H1 (cell line): ENCODE data around the gene SLC7A7. TPM values are rescaled to one million over a fixed set of nuclear protein-coding genes. Genes with fewer than 3 reads are reported as not detected.

Source experiments
- CTCF ChIA-PET: fragments of 300-600 bp; sonication (Branson Sonifier 250); formaldehyde crosslinking; loops from one replicate; lab custom pipeline; 2021; ENCODE audit not compliant: partially characterized antibody; lab: Charles Lee
- POLR2A ChIA-PET: fragments of 300-600 bp; sonication (Branson Sonifier 250); formaldehyde crosslinking; loops from one replicate; lab custom pipeline; 2021; ENCODE audit warnings: inconsistent platforms; ENCODE audit not compliant: partially characterized antibody; lab: Charles Lee
- DNase-seq, 2 experiments: peaks; one replicate each; pipeline versions ENCODE4 v3.0.0 to v3.0.0-alpha.2; 2010 to 2022; ENCODE audit warnings: low spot score in 2 of 2, low read depth in 1 of 2, mixed read lengths in 1 of 2
- FAIRE-seq: peaks from 2 replicates; lab custom pipeline; 2011; peaks lifted over from hg19 to GRCh38; lab: Jason Lieb, UNC
- H2AFZ ChIP-seq: 2 replicates; pipeline ENCODE4 v1.8.1; 2012; ENCODE audit warnings: low read length, inconsistent platforms
- H2AK5ac ChIP-seq: 2 replicates; pipeline ENCODE4 v1.6.1; 2013; ENCODE audit warnings: low read depth, low read length
- H2BK120ac ChIP-seq: replicated peaks from 2 replicates; pipeline ENCODE3; 2013; ENCODE audit warnings: low read depth, low read length, inconsistent platforms
- H2BK12ac ChIP-seq: 2 replicates; pipeline ENCODE4 v1.6.1; 2013; ENCODE audit warnings: low read depth, low read length
- H2BK15ac ChIP-seq: 2 replicates; pipeline ENCODE4 v1.6.1; 2013; ENCODE audit warnings: low read length
- H2BK20ac ChIP-seq: 2 replicates; pipeline ENCODE4 v1.6.1; 2013; ENCODE audit warnings: low read length
- H2BK5ac ChIP-seq: 2 replicates; pipeline ENCODE4 v1.6.1; 2013; ENCODE audit warnings: low read depth, low read length
- H3K14ac ChIP-seq: 2 replicates; pipeline ENCODE4 v1.6.1; 2013; ENCODE audit warnings: inconsistent platforms; ENCODE audit not compliant: insufficient read length
- H3K18ac ChIP-seq: 2 replicates; pipeline ENCODE4 v1.6.1; 2013; ENCODE audit warnings: low read length; ENCODE audit errors: extremely low read depth
- H3K23ac ChIP-seq: 2 replicates; pipeline ENCODE4 v1.6.1; 2013; ENCODE audit warnings: inconsistent platforms; ENCODE audit not compliant: insufficient read length
- H3K23me2 ChIP-seq: 2 replicates; pipeline ENCODE4 v1.6.1; 2013; ENCODE audit warnings: low read depth, low read length
- H3K27ac ChIP-seq: 2 replicates; pipeline ENCODE4 v1.6.1; 2011; ENCODE audit warnings: low read depth, low read length, inconsistent platforms
- H3K27me3 ChIP-seq, 4 experiments: replicated peaks in 1 of 4; 1 replicate in 1 of 4; 2 replicates in 3 of 4; pipeline versions ENCODE4 v1.6.1 to v1.8.1; 2011 to 2013; ENCODE audit warnings: low read length in 3 of 4, mild to moderate bottlenecking in 3 of 4, inconsistent platforms in 2 of 4, mixed read lengths in 2 of 4, moderate library complexity in 1 of 4; ENCODE audit not compliant: control insufficient read depth in 3 of 4, insufficient read depth in 3 of 4; ENCODE audit errors: extremely low read depth in 1 of 4
- H3K36me3 ChIP-seq, 4 experiments: 2 replicates each; pipeline versions ENCODE4 v1.6.1 to v1.8.1; 2011 to 2013; ENCODE audit warnings: mild to moderate bottlenecking in 4 of 4, low read length in 3 of 4, moderate library complexity in 2 of 4, control low read depth in 1 of 4, inconsistent platforms in 1 of 4; ENCODE audit not compliant: insufficient read depth in 4 of 4, control insufficient read depth in 2 of 4
- H3K4ac ChIP-seq: replicated peaks from 2 replicates; pipeline ENCODE3; 2013; ENCODE audit warnings: low read length, low read depth, mixed read lengths, inconsistent platforms; ENCODE audit not compliant: insufficient read length
- H3K4me1 ChIP-seq, 4 experiments: replicated peaks in 1 of 4; 1 replicate in 1 of 4; 2 replicates in 3 of 4; pipeline versions ENCODE4 v1.6.1 to v1.8.1; 2011 to 2013; ENCODE audit warnings: low read length in 3 of 4, inconsistent platforms in 2 of 4, mixed read lengths in 1 of 4; ENCODE audit not compliant: insufficient read depth in 4 of 4, control insufficient read depth in 3 of 4
- H3K4me2 ChIP-seq, 2 experiments: 2 replicates each; pipeline versions ENCODE4 v1.6.1 to v1.8.1; 2011 to 2013; ENCODE audit warnings: low read depth in 2 of 2, low read length in 2 of 2, control low read depth in 1 of 2, inconsistent platforms in 1 of 2, mild to moderate bottlenecking in 1 of 2; ENCODE audit not compliant: insufficient read depth in 1 of 2
- H3K4me3 ChIP-seq, 4 experiments: fragments of 200-600, 300-600 bp in 1 of 4; sonication (generic), shearing (Covaris generic), sonication (Bioruptor Twin) in 1 of 4; 2 replicates each; pipeline versions ENCODE4 v1.5.1 to v1.8.1; 2011 to 2016; ENCODE audit warnings: low read length in 4 of 4, low read depth in 3 of 4, control low read depth in 2 of 4, inconsistent platforms in 2 of 4, mild to moderate bottlenecking in 2 of 4, mixed read lengths in 1 of 4, moderate library complexity in 1 of 4; ENCODE audit not compliant: insufficient read depth in 2 of 4; ENCODE audit errors: extremely low read depth in 1 of 4
- H3K56ac ChIP-seq: replicated peaks from 2 replicates; pipeline ENCODE3; 2013; ENCODE audit warnings: low read depth, mild to moderate bottlenecking, mixed read lengths, low read length, inconsistent platforms; ENCODE audit not compliant: insufficient read length
- H3K79me1 ChIP-seq: 2 replicates; pipeline ENCODE4 v1.6.1; 2013; ENCODE audit warnings: low read depth, low read length, control low read depth
- H3K79me2 ChIP-seq, 2 experiments: 2 replicates each; pipeline versions ENCODE4 v1.6.1 to v1.8.1; 2012 to 2013; ENCODE audit warnings: low read length in 2 of 2, mild to moderate bottlenecking in 2 of 2, inconsistent platforms in 1 of 2; ENCODE audit not compliant: insufficient read depth in 2 of 2, control insufficient read depth in 1 of 2
- H3K9ac ChIP-seq, 4 experiments: replicated peaks in 1 of 4; 1 replicate in 1 of 4; 2 replicates in 3 of 4; pipeline versions ENCODE4 v1.6.1 to v1.8.1; 2011 to 2013; ENCODE audit warnings: low read depth in 3 of 4, low read length in 3 of 4, control low read depth in 2 of 4, mild to moderate bottlenecking in 2 of 4, moderate library complexity in 2 of 4, inconsistent platforms in 1 of 4; ENCODE audit errors: extremely low read depth in 1 of 4
- H3K9me3 ChIP-seq, 2 experiments: 2 replicates each; pipeline versions ENCODE4 v1.6.1 to v1.8.1; 2012 to 2013; ENCODE audit warnings: mild to moderate bottlenecking in 2 of 2, moderate library complexity in 2 of 2, control low read depth in 1 of 2, inconsistent platforms in 1 of 2, low read depth in 1 of 2, low read length in 1 of 2, mixed read lengths in 1 of 2; ENCODE audit not compliant: insufficient read depth in 2 of 2
- H4K20me1 ChIP-seq, 2 experiments: replicated peaks in 1 of 2; 2 replicates each; pipeline versions ENCODE3 to v1.8.1; 2011 to 2013; ENCODE audit warnings: inconsistent platforms in 2 of 2, low read length in 2 of 2, mild to moderate bottlenecking in 1 of 2; ENCODE audit not compliant: insufficient read depth in 2 of 2, control insufficient read depth in 1 of 2
- H4K5ac ChIP-seq: 2 replicates; pipeline ENCODE4 v1.6.1; 2013; ENCODE audit warnings: low read length, low read depth, mixed read lengths, inconsistent platforms; ENCODE audit not compliant: insufficient read length
- H4K8ac ChIP-seq: 2 replicates; pipeline ENCODE4 v1.8.0; 2013; ENCODE audit warnings: mild to moderate bottlenecking, moderate library complexity, low read length, inconsistent platforms; ENCODE audit not compliant: insufficient read depth; ENCODE audit errors: extremely low read depth
- H4K91ac ChIP-seq: replicated peaks from 2 replicates; pipeline ENCODE3; 2013; ENCODE audit warnings: low read length, mixed read lengths, inconsistent platforms; ENCODE audit not compliant: insufficient read length
- ASH2L ChIP-seq: fragments of 200-600, 300-600 bp; sonication (generic); IDR thresholded peaks from one replicate; pipeline ENCODE4 v1.7.1; 2017; ENCODE audit warnings: low read length
- ATF3 ChIP-seq: IDR thresholded peaks from 2 replicates; pipeline ENCODE4 v1.6.1; 2011; ENCODE audit warnings: low read depth, mild to moderate bottlenecking, low read length; ENCODE audit not compliant: insufficient read depth
- EZH2 ChIP-seq: fragments of 200-600 bp; sonication (generic); IDR thresholded peaks from 2 replicates; pipeline ENCODE4 v1.7.1; 2012; ENCODE audit warnings: low read depth, mild to moderate bottlenecking, moderate library complexity, low read length, inconsistent platforms; ENCODE audit not compliant: severe bottlenecking
- PHF8 ChIP-seq: fragments of 200-600 bp; sonication (generic); conservative IDR thresholded peaks from 2 replicates; pipeline ENCODE4 v1.7.1; 2012; ENCODE audit warnings: low read depth, mild to moderate bottlenecking, inconsistent platforms, low read length, moderate library complexity
- RXRA ChIP-seq: IDR thresholded peaks from 2 replicates; pipeline ENCODE4 v1.6.1; 2011; ENCODE audit warnings: low read depth, mild to moderate bottlenecking, low read length, moderate library complexity; ENCODE audit not compliant: insufficient read depth
- WGBS, 2 experiments: shearing (Covaris generic) in 1 of 2; methylation state at CpG; one replicate each; pipeline versions ENCODE4 v1.1.6 to v1.1.7; 2013 to 2015; ENCODE audit warnings: low lambda C conversion rate in 2 of 2, mixed read lengths in 2 of 2, inconsistent platforms in 1 of 2, low coverage in 1 of 2, missing lambda C conversion rate in 1 of 2; ENCODE audit not compliant: insufficient replicate concordance in 2 of 2, insufficient coverage in 1 of 2, insufficient read length in 1 of 2; ENCODE audit errors: extremely low coverage in 1 of 2, missing lambda C conversion rate in 1 of 2; 5-methylcytosine and 5-hydroxymethylcytosine counted together
- polyA plus RNA-seq, 7 experiments: library from polyadenylated mRNA; depleted of rRNA in 3 of 7; stranded (reverse) in 5 of 7; unstranded in 2 of 7; fragments of >200 nt in 5 of 7; fragments of 200-250 nt in 2 of 7; gene quantifications; 1 replicate in 5 of 7; 2 replicates in 1 of 7; 4 replicates in 1 of 7; pipeline versions ENCODE4 v1.2.1 to v1.2.3, GENCODE V29; 2011 to 2013; ENCODE audit warnings: missing spikeins in 2 of 7, mixed read lengths in 2 of 7
- total RNA-seq: library from RNA; stranded (reverse); fragmentation: NEBNext Ultra II Directional; extraction: Animal tissue kit (Norgen Biotek cat#: 25700); gene quantifications from 2 replicates; pipeline ENCODE4 v1.2.1, GENCODE V29; 2021
- TF ChIP-seq, protein P1 (sequence below): IDR thresholded peaks from 2 replicates; pipeline ENCODE4 v1.6.1; 2012; ENCODE audit warnings: inconsistent platforms

Gene SLC7A7
- total and polyA plus RNA-seq, 2 of the 8 experiments (the other 6 are each of a cell fraction or from before 2014, with no cell fraction given) = 5.8 to 14.9 TPM

DNA sequence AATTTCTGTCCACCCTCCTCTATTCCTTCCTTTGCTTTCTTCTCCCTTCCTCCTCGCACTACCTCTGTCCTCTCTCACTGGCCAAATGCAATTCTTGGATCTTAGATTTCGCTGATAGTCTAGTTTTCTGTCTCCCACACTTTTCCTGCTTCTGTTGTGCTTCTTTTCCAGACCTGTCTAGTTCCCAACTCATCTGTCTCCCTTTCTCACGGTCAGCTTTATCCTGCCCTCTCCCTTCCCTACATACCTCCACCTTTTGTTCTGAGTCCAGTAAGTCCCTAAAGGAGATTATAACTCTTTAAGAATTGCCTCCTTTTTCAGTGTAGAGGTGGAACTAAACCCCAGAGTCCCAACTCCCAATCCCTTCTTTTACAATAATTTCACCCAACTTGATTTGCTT lies 20.3 kb upstream of the SLC7A7 start:
- H3K27me3 ChIP-seq = no peaks in the 10 kb centered on the region
- H2BK5ac ChIP-seq = peak overlapping the region; percentile 77; the same call in 1 of the 2 replicates
- peak overlapping the region in 1 of 4 experiments; percentile 94; a peak in 1 of 8 replicates for H3K4me3 ChIP-seq
- no peak overlapping the region for H3K56ac ChIP-seq
- H3K18ac ChIP-seq = no peak overlapping the region
- H3K4me1 ChIP-seq = peaks cover 8 to 20% (median 14%) of the 10 kb centered on the region in 4 experiments
- POLR2A ChIA-PET = interaction anchor here (0.6 to 16.3 kb wide), 8 partner anchors 7 to 265 kb away, joined by 3 to 203 read pairs (median 8); partner anchors contain the start of genes LRP10, MRPL52 and RBM23
- H2BK15ac ChIP-seq = no peak overlapping the region
- peaks cover 14% of the 10 kb centered on the region; the same call in 1 of the 2 replicates for H3K23me2 ChIP-seq
- peaks cover 0 to 29% of the 10 kb centered on the region in 2 experiments; a peak in 2 of 4 replicates for H3K79me2 ChIP-seq
- H2BK120ac ChIP-seq = no peak overlapping the region
- no peak overlapping the region for H4K8ac ChIP-seq
- DNase-seq = no peak
- no peak overlapping the region for H2AFZ ChIP-seq
- H3K9ac ChIP-seq = no peak overlapping the region; a peak in 1 of 7 replicates
- no peak overlapping the region for H2AK5ac ChIP-seq
- FAIRE-seq = no peak
- H3K27ac ChIP-seq = no peak overlapping the region
- peak overlapping the region; percentile 73 to 98 for H3K4me2 ChIP-seq
- no peaks in the 10 kb centered on the region for H4K20me1 ChIP-seq
- H2BK12ac ChIP-seq = no peak overlapping the region
- CTCF ChIA-PET = interaction anchor here (0.6 to 56.0 kb wide), 9 partner anchors 16 to 1648 kb away, joined by 3 to 1562 read pairs (median 3); partner anchors contain the start of genes LRP10, MMP14, MRPL52 and REM2
- H3K79me1 ChIP-seq = peaks cover 8% of the 10 kb centered on the region
- H3K23ac ChIP-seq = no peak overlapping the region
- H2BK20ac ChIP-seq = no peak overlapping the region
- H4K91ac ChIP-seq = no peak overlapping the region
- H3K36me3 ChIP-seq = peaks cover 5 to 25% (median 13%) of the 10 kb centered on the region in 4 experiments; a peak in 7 of 8 replicates
- no peak overlapping the region for H4K5ac ChIP-seq
- no peak overlapping the region for H3K14ac ChIP-seq
- H3K9me3 ChIP-seq = no peaks in the 10 kb centered on the region
- no peak overlapping the region for H3K4ac ChIP-seq
- WGBS, 2 experiments = 89% methylated on average over 3 of the region's 3 CpGs; no CpG with 5 or more reads in 1 of the 2 experiments
- TF ChIP-seq EZH2 = no peak
- TF ChIP-seq, protein P1, sequence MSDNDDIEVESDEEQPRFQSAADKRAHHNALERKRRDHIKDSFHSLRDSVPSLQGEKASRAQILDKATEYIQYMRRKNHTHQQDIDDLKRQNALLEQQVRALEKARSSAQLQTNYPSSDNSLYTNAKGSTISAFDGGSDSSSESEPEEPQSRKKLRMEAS = no peak
- no peak for TF ChIP-seq RXRA
- TF ChIP-seq PHF8 = no peak
- TF ChIP-seq ATF3 = no peak
- TF ChIP-seq ASH2L = no peak
